GM21576 (cell line): Measurements from ENCODE around the gene GABRA5.

Source experiments
- ATAC-seq: cut with Tn5 transposase; IDR thresholded peaks from one replicate; pipeline ENCODE4 v1.9.1; 2021; ENCODE audit warnings: mild to moderate bottlenecking, moderate library complexity; ENCODE audit not compliant: unreplicated experiment

GABRA5 gene

GRCh38 chr15:26985050-26985449, 118.2 kb downstream of the GABRA5 start:
- ATAC-seq: no peak

GRCh38 chr15:26996250-26996649, 129.4 kb downstream of the GABRA5 start:
- no peak for ATAC-seq
